B cell (primary cell): ENCODE results near the gene APBA2. TPM values are rescaled to one million over a fixed set of nuclear protein-coding genes. Genes with fewer than 3 reads are reported as not detected.

Experiments used
- ATAC-seq: fragments of 200-7000 bp; cut with Tn5 transposase; one replicate; pipeline ENCODE4 v1.10.0; 2021; ENCODE audit warnings: low read depth, mild to moderate bottlenecking, moderate number of reproducible peaks, moderate library complexity
- CTCF ChIA-PET: fragments of 350-600 bp; sonication (Branson Sonifier 250); formaldehyde crosslinking; loops from one replicate; lab custom pipeline; 2021; ENCODE audit warnings: antibody characterized with exemption, inconsistent platforms; lab: Charles Lee
- POLR2A ChIA-PET: fragments of 350-600 bp; sonication (Branson Sonifier 250); formaldehyde crosslinking; loops from one replicate; lab custom pipeline; 2021; ENCODE audit warnings: antibody characterized with exemption; lab: Charles Lee
- DNase-seq: peaks from one replicate; pipeline ENCODE4 v3.0.0; 2013
- H2AFZ ChIP-seq: 2 replicates; pipeline ENCODE4 v1.6.1; 2012; ENCODE audit warnings: mild to moderate bottlenecking, low read depth, low read length; ENCODE audit not compliant: insufficient read depth, poor library complexity, severe bottlenecking
- H3K27ac ChIP-seq, 2 donors: 1 replicate in 1 of 2; 2 replicates in 1 of 2; pipeline ENCODE4 v1.5.1; 2012 to 2013; ENCODE audit warnings: low read length in 2 of 2, mild to moderate bottlenecking in 2 of 2, moderate library complexity in 1 of 2
- H3K27me3 ChIP-seq, 4 experiments: fragments of 200-600 bp in 1 of 4; sonication (generic) in 1 of 4; replicated peaks in 1 of 4; 1 replicate in 2 of 4; 2 replicates in 2 of 4; pipeline versions ENCODE4 v1.6.1 to v1.7.0; 2013 to 2016; ENCODE audit warnings: low read length in 3 of 4, mild to moderate bottlenecking in 2 of 4, mixed read lengths in 1 of 4, moderate library complexity in 1 of 4; ENCODE audit not compliant: insufficient read depth in 4 of 4, control insufficient read depth in 3 of 4; ENCODE audit errors: control extremely low read depth in 1 of 4
- H3K36me3 ChIP-seq, 2 experiments: replicated peaks in 1 of 2; 1 replicate in 1 of 2; 2 replicates in 1 of 2; pipeline versions ENCODE4 v1.6.1 to v1.7.1; 2013; ENCODE audit warnings: low read length in 1 of 2; ENCODE audit not compliant: insufficient read depth in 2 of 2, control insufficient read depth in 1 of 2; ENCODE audit errors: control extremely low read depth in 1 of 2, extremely low read depth in 1 of 2
- H3K4me1 ChIP-seq, 2 donors: fragments of 200-600 bp in 1 of 2; sonication (generic) in 1 of 2; 1 replicate in 1 of 2; 2 replicates in 1 of 2; pipeline versions ENCODE4 v1.5.1 to v1.6.1; 2013 to 2017; ENCODE audit warnings: low read length in 2 of 2; ENCODE audit not compliant: control insufficient read depth in 2 of 2, insufficient read depth in 2 of 2
- H3K4me2 ChIP-seq: replicated peaks from 2 replicates; pipeline ENCODE3; 2012; ENCODE audit warnings: mild to moderate bottlenecking, low read depth, low read length; ENCODE audit not compliant: poor library complexity, severe bottlenecking
- H3K4me3 ChIP-seq, 5 experiments: fragments of 200-600 bp in 1 of 5; sonication (generic) in 1 of 5; 1 replicate in 3 of 5; 2 replicates in 2 of 5; pipeline versions ENCODE4 v1.5.1 to v1.7.0; 2011 to 2016; ENCODE audit warnings: low read length in 4 of 5, mild to moderate bottlenecking in 4 of 5, low read depth in 2 of 5, control low read depth in 1 of 5, moderate library complexity in 1 of 5; ENCODE audit not compliant: insufficient read depth in 1 of 5; ENCODE audit errors: control extremely low read depth in 1 of 5, extremely low read depth in 1 of 5
- H3K79me2 ChIP-seq: fragments of 200-600 bp; sonication (generic); one replicate; pipeline ENCODE4 v1.6.0; 2016; ENCODE audit warnings: low read length; ENCODE audit not compliant: control insufficient read depth, insufficient read depth
- H3K9ac ChIP-seq: fragments of 200-600 bp; sonication (generic); 2 replicates; pipeline ENCODE4 v1.6.1; 2017; ENCODE audit warnings: mild to moderate bottlenecking, low read length, moderate library complexity
- H3K9me3 ChIP-seq, 3 donors: one replicate each; pipeline versions ENCODE4 v1.6.1 to v1.7.1; 2013; ENCODE audit warnings: low read length in 2 of 3; ENCODE audit not compliant: control insufficient read depth in 2 of 3, insufficient read depth in 1 of 3; ENCODE audit errors: control extremely low read depth in 1 of 3
- H4K20me1 ChIP-seq: 2 replicates; pipeline ENCODE4 v1.6.0; 2012; ENCODE audit warnings: mild to moderate bottlenecking, low read length; ENCODE audit not compliant: insufficient read depth, control insufficient read depth, poor library complexity, severe bottlenecking
- H3K27ac Mint-ChIP-seq: one replicate; pipeline ENCODE4 v1.8.0; 2021; ENCODE audit warnings: mixed read lengths
- H3K27me3 Mint-ChIP-seq: one replicate; pipeline ENCODE4 v1.8.0; 2021; ENCODE audit warnings: mixed read lengths
- H3K4me1 Mint-ChIP-seq: one replicate; pipeline ENCODE4 v1.8.0; 2021; ENCODE audit warnings: mixed read lengths
- H3K4me3 Mint-ChIP-seq: one replicate; pipeline ENCODE4 v1.8.0; 2021; ENCODE audit warnings: mixed read lengths
- H3K9me3 Mint-ChIP-seq: one replicate; pipeline ENCODE4 v1.8.0; 2022; ENCODE audit warnings: mixed read lengths; ENCODE audit not compliant: insufficient read depth
- CTCF ChIP-seq: fragments of 200-600 bp; IDR thresholded peaks from one replicate; pipeline ENCODE4 v1.8.0; 2022; ENCODE audit warnings: antibody characterized with exemption, mild to moderate bottlenecking
- EZH2 ChIP-seq: IDR thresholded peaks from 2 replicates; pipeline ENCODE4 v1.6.1; 2012; ENCODE audit warnings: borderline replicate concordance, low read depth, mild to moderate bottlenecking, moderate library complexity, low read length; ENCODE audit not compliant: insufficient read depth, poor library complexity, severe bottlenecking
- WGBS: methylation state at CpG from one replicate; pipeline ENCODE4 v1.1.5; 2013; ENCODE audit warnings: missing lambda C conversion rate; ENCODE audit not compliant: insufficient coverage; 5-methylcytosine and 5-hydroxymethylcytosine counted together
- intact Hi-C: fragments of 100-400 bp; cut with micrococcal nuclease; formaldehyde crosslinking; loops from one replicate; pipeline ENCODE4 v1.10.0; 2022
- polyA plus RNA-seq: library from polyadenylated mRNA; depleted of rRNA; stranded (reverse); fragments of >200 nt; gene quantifications from 2 replicates; pipeline ENCODE4 v1.2.3, GENCODE V29; 2012
- total RNA-seq, 2 donors: library from RNA; stranded (reverse); fragments of 120-200 nt in 1 of 2; gene quantifications; 1 replicate in 1 of 2; 2 replicates in 1 of 2; pipeline versions ENCODE4 v1.2.3 to v1.2.4, GENCODE V29; 2013 to 2022

Gene APBA2
- total and polyA plus RNA-seq, 2 donors (not counting 1 experiment from before 2014, with no cell fraction given): 0.19 TPM; not detected in 1

- Histone ChIP-seq H3K4me1 (no peaks in the 10 kb centered on the region), H3K9ac (no peak overlapping the region), H2AFZ (no peak overlapping the region), H3K27me3 (no peaks in the 10 kb centered on the region), H3K27ac (no peak overlapping the region), H3K36me3 (no peaks in the 10 kb centered on the region), H3K79me2 (no peaks in the 10 kb centered on the region), H4K20me1 (no peaks in the 10 kb centered on the region), H3K9me3 (peaks cover 0 to 12% (median 0%) of the 10 kb centered on the region in 3 donors), H3K4me3 (no peak overlapping the region), H3K4me2 (no peak overlapping the region)
- TF ChIP-seq CTCF (no peak), EZH2 (no peak)
- ATAC-seq (no peak), DNase-seq (no peak)
- POLR2A ChIA-PET: no interaction called here
- Mint-ChIP-seq H3K27me3 (no peaks in the 10 kb centered on the region), H3K9me3 (peaks cover 7% of the 10 kb centered on the region), H3K4me3 (no peak overlapping the region), H3K4me1 (no peaks in the 10 kb centered on the region), H3K27ac (no peak overlapping the region)
- intact Hi-C loops: no loop called here
- 89% methylated on average over 5 of the region's 7 CpGs for WGBS
- CTCF ChIA-PET: no interaction called here
Observed at GRCh38 chr15:29071882-29072273, 186.1 kb downstream of the APBA2 start.

- H3K27ac ChIP-seq: no peak overlapping the region
- TF ChIP-seq CTCF (no peak), EZH2 (no peak)
- Mint-ChIP-seq H3K4me3 (no peak overlapping the region), H3K27ac (no peak overlapping the region), H3K4me1 (no peaks in the 10 kb centered on the region), H3K9me3 (peaks cover 7% of the 10 kb centered on the region), H3K27me3 (no peaks in the 10 kb centered on the region)
- H4K20me1 ChIP-seq: no peaks in the 10 kb centered on the region
- no peak for ATAC-seq
- H3K9ac ChIP-seq: no peak overlapping the region
- H3K36me3 ChIP-seq: no peaks in the 10 kb centered on the region
- no peaks in the 10 kb centered on the region for H3K79me2 ChIP-seq
- DNase-seq: no peak
- ChIA-PET CTCF (no interaction called here), POLR2A (no interaction called here)
- H3K9me3 ChIP-seq: peaks cover 0 to 12% (median 0%) of the 10 kb centered on the region in 3 donors
- intact Hi-C loops: no loop called here
- no peak overlapping the region for H3K4me2 ChIP-seq
- no peaks in the 10 kb centered on the region for H3K4me1 ChIP-seq
- H3K4me3 ChIP-seq: no peak overlapping the region
- no peak overlapping the region for H2AFZ ChIP-seq
- H3K27me3 ChIP-seq: no peaks in the 10 kb centered on the region
- 74% methylated on average over 5 of the region's 5 CpGs for WGBS
Observed at GRCh38 chr15:29072444-29072843, 186.7 kb downstream of the APBA2 start.
